GM21576 (cell line): Measurements from ENCODE around the gene EOLA1.
"Not testable (repeated sequence)": the region's sequence is repeated elsewhere in the genome, so short reads cannot be mapped to it uniquely, and the experiment has no call there.

ENCODE experiments used
- ATAC-seq: cut with Tn5 transposase; IDR thresholded peaks from one replicate; pipeline ENCODE4 v1.9.1; 2021; ENCODE audit warnings: mild to moderate bottlenecking, moderate library complexity; ENCODE audit not compliant: unreplicated experiment

Gene EOLA1

GRCh38 chrX:149513825-149514428 is 26.9 kb upstream of the EOLA1 start:
- no peak for ATAC-seq

- ATAC-seq = no peak
Measured at GRCh38 chrX:149515954-149516602, 24.7 kb upstream of the EOLA1 start.

- no peak for ATAC-seq
Measured at GRCh38 chrX:149516604-149517003, 24.2 kb upstream of the EOLA1 start.

- ATAC-seq = no peak
Measured at GRCh38 chrX:149517308-149517707, 23.5 kb upstream of the EOLA1 start.

GRCh38 chrX:149518236-149518635 is 22.6 kb upstream of the EOLA1 start:
- no peak for ATAC-seq

- not testable (repeated sequence) for ATAC-seq
Measured at GRCh38 chrX:149520636-149521277, 20.1 kb upstream of the EOLA1 start.

GRCh38 chrX:149521438-149521837 is 19.4 kb upstream of the EOLA1 start:
- ATAC-seq = no peak

- ATAC-seq = no peak
Measured at GRCh38 chrX:149522916-149523315, 17.9 kb upstream of the EOLA1 start.

- ATAC-seq = peak; percentile 86
Measured at GRCh38 chrX:149525389-149525788, 15.4 kb upstream of the EOLA1 start.

- peak; percentile 58 for ATAC-seq
Measured at GRCh38 chrX:149525903-149526302, 14.9 kb upstream of the EOLA1 start.

GRCh38 chrX:149526318-149527033 is 14.3 kb upstream of the EOLA1 start:
- not testable (repeated sequence) for ATAC-seq

- ATAC-seq = no peak
Measured at GRCh38 chrX:149527705-149528104, 13.1 kb upstream of the EOLA1 start.

GRCh38 chrX:149528381-149528780 is 12.4 kb upstream of the EOLA1 start:
- ATAC-seq = no peak

GRCh38 chrX:149531599-149531998 is 9.2 kb upstream of the EOLA1 start:
- ATAC-seq = peak; percentile 72

- ATAC-seq = not testable (repeated sequence)
Measured at GRCh38 chrX:149532868-149533267, 7.9 kb upstream of the EOLA1 start.

- ATAC-seq = not testable (repeated sequence)
Measured at GRCh38 chrX:149533999-149534398, 6.8 kb upstream of the EOLA1 start.

- ATAC-seq = not testable (repeated sequence)
Measured at GRCh38 chrX:149534926-149535602, 5.7 kb upstream of the EOLA1 start.

- not testable (repeated sequence) for ATAC-seq
Measured at GRCh38 chrX:149537474-149537873, 3.3 kb upstream of the EOLA1 start.

GRCh38 chrX:149539283-149540130 is 1.3 kb upstream of the EOLA1 start:
- peak; percentile 44 for ATAC-seq

GRCh38 chrX:149540131-149540620 is 636 bp upstream of the EOLA1 start:
- ATAC-seq = peak; percentile 7
